CD14-positive monocyte (primary cell): Measurements from ENCODE around the gene GPRIN1. TPM values are rescaled to one million over a fixed set of nuclear protein-coding genes. Genes with fewer than 3 reads are reported as not detected.
A peak's percentile ranks its signal among the peaks of the same experiment; 100 is the strongest.

Source experiments
- DNase-seq, 3 donors: peaks; one replicate each; pipeline ENCODE4 v3.0.0-alpha.2; 2011 to 2022
- H2AFZ ChIP-seq: 2 replicates; pipeline ENCODE4 v1.6.0; 2012; ENCODE audit warnings: mild to moderate bottlenecking, low read depth, low read length, inconsistent platforms; ENCODE audit not compliant: insufficient read depth, poor library complexity, severe bottlenecking
- H3K27ac ChIP-seq, 2 donors: 1 replicate in 1 of 2; 2 replicates in 1 of 2; pipeline ENCODE4 v1.5.1; 2012 to 2013; ENCODE audit warnings: low read length in 2 of 2, control low read depth in 1 of 2, inconsistent platforms in 1 of 2, low read depth in 1 of 2, mild to moderate bottlenecking in 1 of 2
- H3K27me3 ChIP-seq, 2 donors: one replicate each; pipeline versions ENCODE4 v1.6.0 to v1.6.1; 2011 to 2013; ENCODE audit warnings: low read length in 2 of 2; ENCODE audit not compliant: control insufficient read depth in 2 of 2, insufficient read depth in 2 of 2
- H3K36me3 ChIP-seq, 2 donors: replicated peaks in 1 of 2; 1 replicate in 1 of 2; 2 replicates in 1 of 2; pipeline versions ENCODE4 v1.5.1 to v1.6.1; 2012 to 2013; ENCODE audit warnings: low read length in 2 of 2, control low read depth in 1 of 2, inconsistent platforms in 1 of 2, mild to moderate bottlenecking in 1 of 2; ENCODE audit not compliant: insufficient read depth in 2 of 2, control insufficient read depth in 1 of 2
- H3K4me1 ChIP-seq, 2 donors: 1 replicate in 1 of 2; 2 replicates in 1 of 2; pipeline versions ENCODE4 v1.5.1 to v1.6.1; 2012 to 2013; ENCODE audit warnings: low read length in 2 of 2, control low read depth in 1 of 2, inconsistent platforms in 1 of 2, mild to moderate bottlenecking in 1 of 2, moderate library complexity in 1 of 2; ENCODE audit not compliant: insufficient read depth in 2 of 2, control insufficient read depth in 1 of 2
- H3K4me2 ChIP-seq: replicated peaks from 2 replicates; pipeline ENCODE3; 2012; ENCODE audit warnings: low read length, moderate library complexity, mild to moderate bottlenecking; ENCODE audit not compliant: poor library complexity, severe bottlenecking; ENCODE audit errors: extremely low read depth
- H3K4me3 ChIP-seq, 3 experiments: fragments of 200-600 bp in 1 of 3; sonication (generic) in 1 of 3; replicated peaks in 1 of 3; 1 replicate in 2 of 3; 2 replicates in 1 of 3; pipeline ENCODE4 v1.5.1; 2011 to 2013; ENCODE audit warnings: low read length in 3 of 3, mild to moderate bottlenecking in 3 of 3, control low read depth in 2 of 3, low read depth in 2 of 3, inconsistent platforms in 1 of 3, moderate library complexity in 1 of 3
- H3K79me2 ChIP-seq: 2 replicates; pipeline ENCODE4 v1.6.0; 2012; ENCODE audit warnings: mild to moderate bottlenecking, control low read depth, inconsistent platforms, low read length, moderate library complexity; ENCODE audit not compliant: insufficient read depth
- H3K9ac ChIP-seq: 2 replicates; pipeline ENCODE4 v1.6.0; 2017; ENCODE audit warnings: low read length, mild to moderate bottlenecking; ENCODE audit not compliant: insufficient read depth, poor library complexity, severe bottlenecking
- H3K9me3 ChIP-seq, 2 donors: replicated peaks in 1 of 2; 1 replicate in 1 of 2; 2 replicates in 1 of 2; pipeline versions ENCODE4 v1.5.1 to v1.6.1; 2012 to 2013; ENCODE audit warnings: low read length in 2 of 2, control low read depth in 1 of 2; ENCODE audit not compliant: control insufficient read depth in 1 of 2, insufficient read depth in 1 of 2
- H4K20me1 ChIP-seq: 2 replicates; pipeline ENCODE4 v1.6.0; 2012; ENCODE audit warnings: mild to moderate bottlenecking, low read length, control low read depth, moderate library complexity; ENCODE audit not compliant: insufficient read depth
- H3K27ac Mint-ChIP-seq, 7 donors: one replicate each; pipeline ENCODE4 v1.8.0; 2020; ENCODE audit warnings: mild to moderate bottlenecking in 7 of 7, mixed read lengths in 7 of 7, moderate library complexity in 6 of 7, inconsistent platforms in 2 of 7
- H3K27me3 Mint-ChIP-seq, 3 donors: one replicate each; pipeline ENCODE4 v1.8.0; 2021 to 2022; ENCODE audit warnings: low read depth in 3 of 3, mild to moderate bottlenecking in 3 of 3, mixed read lengths in 3 of 3, moderate library complexity in 3 of 3, inconsistent platforms in 1 of 3
- H3K36me3 Mint-ChIP-seq, 2 donors: one replicate each; pipeline ENCODE4 v1.8.0; 2020; ENCODE audit warnings: mixed read lengths in 2 of 2, inconsistent platforms in 1 of 2, mild to moderate bottlenecking in 1 of 2
- H3K4me1 Mint-ChIP-seq: one replicate; pipeline ENCODE4 v1.8.0; 2020; ENCODE audit warnings: mild to moderate bottlenecking, mixed read lengths
- H3K4me3 Mint-ChIP-seq, 2 donors: one replicate each; pipeline ENCODE4 v1.8.0; 2020; ENCODE audit warnings: mild to moderate bottlenecking in 2 of 2, mixed read lengths in 2 of 2, moderate library complexity in 1 of 2
- H3K9me3 Mint-ChIP-seq, 7 donors: one replicate each; pipeline ENCODE4 v1.8.0; 2020 to 2022; ENCODE audit warnings: mixed read lengths in 7 of 7, mild to moderate bottlenecking in 6 of 7, moderate library complexity in 6 of 7, inconsistent platforms in 2 of 7
- CTCF ChIP-seq: fragments of 200-600 bp; IDR thresholded peaks from one replicate; pipeline ENCODE4 v1.8.0; 2022; ENCODE audit warnings: antibody characterized with exemption, mild to moderate bottlenecking
- WGBS: methylation state at CpG from one replicate; pipeline ENCODE4 v1.1.5; 2013; ENCODE audit warnings: missing lambda C conversion rate; ENCODE audit not compliant: insufficient coverage; 5-methylcytosine and 5-hydroxymethylcytosine counted together
- intact Hi-C, 2 donors: fragments of 100-400 bp; cut with micrococcal nuclease; formaldehyde crosslinking; loops; one replicate each; pipeline versions ENCODE4 v1.15.0 to v1.15.1; 2023
- polyA plus RNA-seq, 3 donors: library from polyadenylated mRNA; depleted of rRNA in 1 of 3; unstranded in 2 of 3; stranded (reverse) in 1 of 3; fragments of 300-500 nt in 2 of 3; fragments of >200 nt in 1 of 3; fragmentation: Illumina TruSeq in 2 of 3; gene quantifications; 1 replicate in 2 of 3; 2 replicates in 1 of 3; pipeline ENCODE4 v1.2.3, GENCODE V29; 2012 to 2021

GPRIN1 gene
- polyA plus RNA-seq, 3 donors = 0.05 to 0.30 (median 0.13) TPM

GRCh38 chr5:176612008-176612407 lies 2.1 kb upstream of the GPRIN1 start:
- H3K27ac Mint-ChIP-seq = no peak overlapping the region

GRCh38 chr5:176611435-176611834 lies 1.5 kb upstream of the GPRIN1 start:
- Histone ChIP-seq H3K9ac (no peak overlapping the region), H3K36me3 (no peaks in the 10 kb centered on the region), H4K20me1 (no peaks in the 10 kb centered on the region), H3K27ac (no peak overlapping the region), H3K4me1 (peaks cover 6% of the 10 kb centered on the region in 2 donors), H3K9me3 (no peaks in the 10 kb centered on the region), H3K4me3 (no peak overlapping the region), H2AFZ (no peak overlapping the region), H3K79me2 (no peaks in the 10 kb centered on the region), H3K27me3 (peaks cover 15 to 40% of the 10 kb centered on the region in 2 donors), H3K4me2 (no peak overlapping the region)
- WGBS = 15% methylated on average over 9 of the region's 10 CpGs
- Mint-ChIP-seq H3K9me3 (peaks cover 0 to 15% (median 6%) of the 10 kb centered on the region in 7 donors), H3K4me3 (peak overlapping the region in 1 of 2 donors; percentile 36), H3K27me3 (peaks cover 38 to 70% (median 47%) of the 10 kb centered on the region in 3 donors), H3K36me3 (peaks cover 3 to 7% of the 10 kb centered on the region in 2 donors), H3K4me1 (peaks cover 10% of the 10 kb centered on the region), H3K27ac (peak overlapping the region in 2 of 7 donors; percentile 8 to 73)
- no peak for TF ChIP-seq CTCF
- DNase-seq = peak; percentile 44 to 58 (median 57)
- intact Hi-C loops = no loop called here

More at GRCh38 chr5:176612008-176612407, 2.1 kb upstream of the GPRIN1 start:
- peaks cover 3 to 7% of the 10 kb centered on the region in 2 donors for H3K36me3 Mint-ChIP-seq
- peaks cover 43 to 72% (median 49%) of the 10 kb centered on the region in 3 donors for H3K27me3 Mint-ChIP-seq
- no peak overlapping the region for H3K9ac ChIP-seq
- H3K27me3 ChIP-seq = peaks cover 15 to 45% of the 10 kb centered on the region in 2 donors
- no peak overlapping the region for H2AFZ ChIP-seq
- no peak for TF ChIP-seq CTCF
- peaks cover 0 to 13% (median 6%) of the 10 kb centered on the region in 7 donors for H3K9me3 Mint-ChIP-seq
- H3K4me1 Mint-ChIP-seq = peaks cover 10% of the 10 kb centered on the region
- H3K4me3 Mint-ChIP-seq = peak overlapping the region in 1 of 2 donors; percentile 36
- no peak overlapping the region for H3K4me3 ChIP-seq
- DNase-seq = no peak
- no peaks in the 10 kb centered on the region for H3K9me3 ChIP-seq
- no peak overlapping the region for H3K4me2 ChIP-seq
- H3K4me1 ChIP-seq = peaks cover 6% of the 10 kb centered on the region in 2 donors
- H3K36me3 ChIP-seq = no peaks in the 10 kb centered on the region
- no peaks in the 10 kb centered on the region for H4K20me1 ChIP-seq
- intact Hi-C loops = no loop called here
- H3K27ac ChIP-seq = no peak overlapping the region
- 86% methylated on average over 4 of the region's 6 CpGs for WGBS
- no peaks in the 10 kb centered on the region for H3K79me2 ChIP-seq
